ENCODE results near the gene IKZF2.

The IKZF2 gene

DNA sequence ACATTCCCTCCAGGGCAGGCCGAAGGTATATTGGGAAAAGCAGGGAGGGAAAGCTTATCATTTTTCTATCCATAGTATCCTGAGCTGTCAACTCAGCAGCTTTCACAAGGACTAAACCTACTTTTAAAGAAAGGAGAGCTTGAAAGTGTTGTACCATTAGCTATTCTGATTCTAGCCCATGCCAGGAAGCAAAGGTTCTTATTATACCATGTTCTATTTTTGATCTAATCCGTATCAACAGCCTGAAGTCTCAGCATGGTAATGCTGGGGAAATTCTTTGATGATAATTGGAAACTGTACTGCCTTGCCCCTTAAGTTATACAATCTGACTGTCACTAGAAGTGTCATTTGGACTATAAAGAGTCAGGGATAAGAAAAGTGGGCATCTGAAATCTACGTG is 193.3 kb downstream of the IKZF2 start:
- no peak overlapping the region for H3K4me3 ChIP-seq (ENCODE audit: low read depth, low read length)
- TF ChIP-seq, protein P1, sequence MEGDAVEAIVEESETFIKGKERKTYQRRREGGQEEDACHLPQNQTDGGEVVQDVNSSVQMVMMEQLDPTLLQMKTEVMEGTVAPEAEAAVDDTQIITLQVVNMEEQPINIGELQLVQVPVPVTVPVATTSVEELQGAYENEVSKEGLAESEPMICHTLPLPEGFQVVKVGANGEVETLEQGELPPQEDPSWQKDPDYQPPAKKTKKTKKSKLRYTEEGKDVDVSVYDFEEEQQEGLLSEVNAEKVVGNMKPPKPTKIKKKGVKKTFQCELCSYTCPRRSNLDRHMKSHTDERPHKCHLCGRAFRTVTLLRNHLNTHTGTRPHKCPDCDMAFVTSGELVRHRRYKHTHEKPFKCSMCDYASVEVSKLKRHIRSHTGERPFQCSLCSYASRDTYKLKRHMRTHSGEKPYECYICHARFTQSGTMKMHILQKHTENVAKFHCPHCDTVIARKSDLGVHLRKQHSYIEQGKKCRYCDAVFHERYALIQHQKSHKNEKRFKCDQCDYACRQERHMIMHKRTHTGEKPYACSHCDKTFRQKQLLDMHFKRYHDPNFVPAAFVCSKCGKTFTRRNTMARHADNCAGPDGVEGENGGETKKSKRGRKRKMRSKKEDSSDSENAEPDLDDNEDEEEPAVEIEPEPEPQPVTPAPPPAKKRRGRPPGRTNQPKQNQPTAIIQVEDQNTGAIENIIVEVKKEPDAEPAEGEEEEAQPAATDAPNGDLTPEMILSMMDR (IDR thresholded peaks at IDR 0.05; ENCODE audit: low read depth, low read length), result no peak
- in situ Hi-C loops (cut with HindIII; ENCODE audit: low sequenced_read_pairs), result no loop called here
- DNase-seq (ENCODE audit: low read depth, low spot score), result no peak

DNA sequence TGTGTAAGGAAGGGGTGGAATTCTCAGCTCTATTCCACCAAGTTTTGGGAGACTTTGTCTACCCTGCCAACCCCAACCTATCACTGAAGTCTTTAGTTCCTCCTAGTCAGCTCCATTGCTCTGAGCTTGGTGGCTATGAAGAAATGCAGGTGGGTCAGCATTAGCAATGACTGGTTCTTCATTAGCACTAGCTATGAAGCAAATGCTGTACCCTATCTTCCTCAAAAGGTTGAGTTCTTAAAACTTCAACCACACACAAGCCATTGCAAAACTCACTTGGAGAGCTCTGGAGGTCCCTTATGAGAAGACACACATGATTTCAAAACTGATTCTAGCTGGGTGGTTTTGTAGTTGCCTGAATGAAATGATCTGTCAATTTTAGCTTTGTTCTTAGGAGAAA is 193.8 kb downstream of the IKZF2 start:
- TF ChIP-seq, protein P1 (IDR thresholded peaks at IDR 0.05; ENCODE audit: low read depth, low read length), result no peak
- in situ Hi-C loops (cut with HindIII; ENCODE audit: low sequenced_read_pairs), result no loop called here
- DNase-seq (ENCODE audit: low read depth, low spot score), result no peak
- no peak overlapping the region for H3K4me3 ChIP-seq (ENCODE audit: low read depth, low read length)

DNA sequence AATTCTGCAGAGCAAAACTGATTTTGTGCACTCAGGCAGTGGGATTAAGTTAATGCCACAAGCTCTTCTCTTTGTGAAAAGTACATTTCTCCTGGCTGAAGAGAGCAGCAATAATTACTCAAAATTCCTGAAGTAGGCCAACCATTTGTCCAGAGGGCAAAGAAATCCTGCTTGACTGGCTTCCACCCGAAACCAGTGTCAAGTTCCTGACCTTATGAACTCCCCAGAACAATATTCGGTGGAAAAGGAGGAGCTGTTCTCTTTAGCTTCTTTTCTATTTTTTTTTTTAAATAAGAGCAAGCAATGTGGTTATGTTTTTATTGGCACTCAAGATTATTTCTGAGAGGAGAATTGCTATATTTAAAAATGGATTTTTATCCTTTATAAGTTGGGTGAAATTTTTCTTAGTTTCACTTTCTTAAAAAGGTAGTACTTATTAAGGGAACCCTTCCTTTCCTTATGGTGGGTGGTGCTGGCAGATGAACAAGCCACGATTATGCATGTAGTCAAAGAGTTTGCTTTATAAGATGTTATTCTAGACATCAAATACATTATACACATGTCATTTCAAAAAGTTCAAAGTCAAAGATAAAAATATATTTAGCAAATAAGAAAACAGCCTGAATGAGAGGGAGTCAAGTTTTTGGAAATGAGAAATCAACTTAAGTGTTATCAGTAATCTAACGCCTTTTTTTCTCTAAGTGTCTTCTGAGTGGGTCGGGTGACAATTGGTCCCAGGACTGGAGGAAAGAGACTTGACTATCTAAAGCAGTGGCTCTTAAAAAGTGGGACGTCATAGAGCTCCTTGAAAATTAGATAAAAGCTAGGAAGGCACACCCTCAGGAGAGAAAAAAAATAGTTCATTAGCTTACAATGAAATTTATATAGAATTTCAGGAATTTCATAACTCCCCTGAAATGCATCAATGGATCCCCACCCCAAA is 194.5 kb downstream of the IKZF2 start:
- TF ChIP-seq, protein P1 (IDR thresholded peaks at IDR 0.05; ENCODE audit: low read depth, low read length), result no peak
- no peak overlapping the region for H3K4me3 ChIP-seq (ENCODE audit: low read depth, low read length)
- DNase-seq (ENCODE audit: low read depth, low spot score), result no peak
- in situ Hi-C loops (cut with HindIII; ENCODE audit: low sequenced_read_pairs), result no loop called here

DNA sequence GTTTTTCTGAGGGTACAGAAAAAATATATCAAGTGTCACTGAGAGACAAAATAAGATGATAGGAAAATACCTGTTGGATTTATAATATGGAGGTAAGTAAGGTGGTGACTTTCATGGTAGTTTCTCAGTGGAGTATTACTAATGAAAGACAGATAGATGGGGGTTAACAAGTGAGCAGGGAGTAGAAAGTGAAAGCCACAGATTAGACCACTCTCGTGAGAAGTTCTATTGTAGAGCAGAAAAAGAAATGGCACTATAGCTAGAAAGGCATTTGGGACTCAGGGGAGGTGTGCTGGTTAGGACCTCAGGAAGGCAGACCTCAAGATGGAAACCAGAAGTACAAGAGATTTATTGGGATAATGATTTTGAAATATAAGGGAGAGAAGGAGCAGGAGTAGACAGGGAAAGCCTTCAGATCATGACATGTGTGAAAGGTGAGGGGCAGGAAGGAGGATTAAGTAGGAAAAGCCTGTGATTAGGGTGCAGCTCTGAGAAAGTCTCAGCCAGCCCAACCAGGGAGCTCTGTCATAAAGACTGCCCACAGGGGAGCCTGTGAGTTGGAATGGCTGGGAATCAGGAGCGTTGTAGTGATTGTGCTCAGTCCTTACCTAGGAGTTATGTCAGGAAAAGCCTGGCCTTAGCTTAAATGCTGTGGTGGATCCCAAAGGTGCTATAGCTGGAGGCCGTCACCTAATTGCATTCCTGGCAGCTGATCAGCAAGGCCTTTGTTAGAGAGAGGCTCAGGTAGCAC is 198.1 kb downstream of the IKZF2 start:
- no peak overlapping the region for H3K4me3 ChIP-seq (ENCODE audit: low read depth, low read length)
- no peak for DNase-seq (ENCODE audit: low read depth, low spot score)
- TF ChIP-seq, protein P1 (IDR thresholded peaks at IDR 0.05; ENCODE audit: low read depth, low read length), result no peak
- in situ Hi-C loops (cut with HindIII; ENCODE audit: low sequenced_read_pairs), result no loop called here

DNA sequence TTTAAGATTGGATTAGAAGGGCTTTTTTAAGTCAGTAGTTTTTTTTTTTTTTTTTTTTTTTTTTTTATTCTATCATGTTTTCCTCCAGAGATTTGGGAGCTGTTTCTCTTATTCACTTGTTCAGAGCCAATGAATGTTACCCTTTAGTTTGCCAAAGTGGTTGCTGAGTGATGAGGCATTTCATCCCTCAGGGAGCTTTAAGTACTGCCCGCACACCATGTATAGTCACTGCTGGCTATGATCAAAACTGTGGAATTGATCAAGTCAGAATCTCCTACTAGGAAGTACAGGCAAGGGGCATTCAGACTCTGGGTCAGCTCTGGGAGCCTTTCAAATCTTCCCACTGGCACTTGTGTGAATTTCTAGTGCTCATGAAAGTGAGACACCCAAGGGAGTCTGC is 201.6 kb downstream of the IKZF2 start:
- TF ChIP-seq, protein P1 (IDR thresholded peaks at IDR 0.05; ENCODE audit: low read depth, low read length), result no peak
- DNase-seq (ENCODE audit: low read depth, low spot score), result no peak
- no peak overlapping the region for H3K4me3 ChIP-seq (ENCODE audit: low read depth, low read length)
- in situ Hi-C loops (cut with HindIII; ENCODE audit: low sequenced_read_pairs), result no loop called here

Measured in astrocyte of the spinal cord (primary cell).